Measurements from ENCODE around the gene TRIM23.

DNA sequence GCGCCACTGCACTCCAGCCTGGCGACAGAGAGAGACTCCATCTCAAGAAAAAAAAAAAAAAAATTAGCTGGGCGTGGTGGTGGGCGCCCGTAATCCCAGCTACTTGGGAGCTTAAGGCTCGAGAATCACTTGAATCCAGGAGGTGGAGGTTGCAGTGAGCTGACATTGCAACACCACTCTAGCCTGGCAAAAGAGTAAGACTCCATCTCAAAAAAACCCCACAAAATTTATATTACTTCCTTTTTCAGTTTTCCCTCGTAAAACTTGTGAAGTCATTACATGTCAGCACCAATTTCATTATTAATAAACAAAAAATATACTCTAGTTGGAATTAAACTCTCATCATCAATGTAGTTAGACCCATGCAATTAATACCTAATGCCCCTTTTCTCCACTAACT lies 44.6 kb upstream of the TRIM23 start:
- TF ChIP-seq CTCF (IDR thresholded peaks at IDR 0.05) (no peak), ZFX (IDR thresholded peaks at IDR 0.05; ENCODE audit: borderline replicate concordance) (no peak)

Measured in 22Rv1 (cell line).